Astrocyte (in vitro differentiated cells and primary cell): ENCODE data around the gene DPH1.

Source experiments
- CTCF ChIP-seq: IDR thresholded peaks from 2 replicates; pipeline ENCODE4 v1.5.1; 2011; ENCODE audit warnings: low read depth, mild to moderate bottlenecking, inconsistent platforms, low read length, moderate library complexity; ENCODE audit not compliant: insufficient read depth
- EZH2 ChIP-seq: IDR thresholded peaks from 2 replicates; pipeline ENCODE4 v1.6.1; 2012; ENCODE audit warnings: mild to moderate bottlenecking, low read length, inconsistent platforms; ENCODE audit not compliant: insufficient read depth

- peak; percentile 68 for TF ChIP-seq CTCF
- no peak for TF ChIP-seq EZH2
Measured at GRCh38 chr17:2030779-2031163, 818 bp downstream of the DPH1 start.
